K562 (cell line): Measurements from ENCODE around the gene NOL4L. TPM values are rescaled to one million over a fixed set of nuclear protein-coding genes. Genes with fewer than 3 reads are reported as not detected.
"Not testable (repeated sequence)": the region's sequence is repeated elsewhere in the genome, so short reads cannot be mapped to it uniquely, and the experiment has no call there.

Experiments
- ATAC-seq: fragments of 200-7000 bp; cut with Tn5 transposase; 3 replicates; pipeline ENCODE4 v1.9.1; 2020; ENCODE audit warnings: moderate library complexity
- BruUV-seq: library from RNA; stranded (reverse); fragments of 400-500 nt; replicated peaks from 2 replicates; lab custom pipeline; 2021; lab: Mats Ljungman, UMichigan
- CTCF ChIA-PET: fragments of 300-600 bp; formaldehyde crosslinking; extraction: SDS; loops from one replicate; lab custom pipeline; 2021; ENCODE audit warnings: low intra/inter-chr PET ratio; lab: Yijun Ruan, JAX
- POLR2A ChIA-PET: fragments of 300-600, 350-650 bp; sonication (Branson Sonifier 250); formaldehyde crosslinking; extraction: SDS; loops from one replicate; lab custom pipeline; 2021; ENCODE audit warnings: antibody characterized with exemption, inconsistent platforms; lab: Yijun Ruan, JAX
- DNase-seq, 4 experiments: peaks; one replicate each; pipeline versions ENCODE4 v3.0.0 to v3.0.0-alpha.2; 2011 to 2018; ENCODE audit warnings: low spot score in 3 of 4, mixed read lengths in 3 of 4; ENCODE audit errors: extremely low read depth in 1 of 4
- FAIRE-seq: peaks from 2 replicates; lab custom pipeline; 2011; peaks lifted over from hg19 to GRCh38; lab: Jason Lieb, UNC
- H2AFZ ChIP-seq: 2 replicates; pipeline ENCODE4 v1.6.0; 2011; ENCODE audit warnings: low read depth, low read length, control low read depth, inconsistent platforms
- H3K27ac ChIP-seq: fragments of 200-600 bp; 3 replicates; pipeline ENCODE4 v1.8.0; 2011; ENCODE audit warnings: low read depth, mild to moderate bottlenecking, control low read depth, inconsistent platforms, low read length, moderate library complexity, mixed read lengths; ENCODE audit errors: extremely low read depth
- H3K27me3 ChIP-seq, 2 experiments: fragments of 300-600 bp in 1 of 2; 2 replicates in 1 of 2; 3 replicates in 1 of 2; pipeline versions ENCODE4 v1.6.0 to v1.8.0; 2011; ENCODE audit warnings: inconsistent platforms in 2 of 2, low read length in 2 of 2, mild to moderate bottlenecking in 1 of 2, mixed read lengths in 1 of 2, moderate library complexity in 1 of 2; ENCODE audit not compliant: control insufficient read depth in 2 of 2, insufficient read depth in 2 of 2
- H3K36me3 ChIP-seq: fragments of 300-600 bp; 3 replicates; pipeline ENCODE4 v1.8.0; 2011; ENCODE audit warnings: mild to moderate bottlenecking, low read length, inconsistent platforms; ENCODE audit not compliant: control insufficient read depth, insufficient read depth
- H3K4me1 ChIP-seq, 2 experiments: fragments of 200-600 bp in 1 of 2; replicated peaks in 1 of 2; 2 replicates in 1 of 2; 3 replicates in 1 of 2; pipeline versions ENCODE4 v1.5.1 to v1.8.0; 2011; ENCODE audit warnings: inconsistent platforms in 2 of 2, low read length in 2 of 2, mild to moderate bottlenecking in 1 of 2, mixed read lengths in 1 of 2, moderate library complexity in 1 of 2; ENCODE audit not compliant: control insufficient read depth in 2 of 2, insufficient read depth in 2 of 2
- H3K4me2 ChIP-seq: 2 replicates; pipeline ENCODE4 v1.6.1; 2011; ENCODE audit warnings: low read length, control low read depth, inconsistent platforms, mixed read lengths; ENCODE audit not compliant: insufficient read depth
- H3K4me3 ChIP-seq: fragments of 200-600 bp; sonication (generic), shearing (Covaris generic); 2 replicates; pipeline ENCODE4 v1.5.1; 2016; ENCODE audit warnings: control low read depth, inconsistent platforms
- H3K79me2 ChIP-seq: fragments of 200-600 bp; 3 replicates; pipeline ENCODE4 v1.8.0; 2011; ENCODE audit warnings: low read length, inconsistent platforms; ENCODE audit not compliant: control insufficient read depth, insufficient read depth
- H3K9ac ChIP-seq, 2 experiments: 2 replicates each; pipeline versions ENCODE4 v1.6.0 to v1.6.1; 2011; ENCODE audit warnings: low read depth in 2 of 2, low read length in 2 of 2, control low read depth in 1 of 2, inconsistent platforms in 1 of 2, mild to moderate bottlenecking in 1 of 2, mixed read lengths in 1 of 2; ENCODE audit not compliant: insufficient read depth in 1 of 2
- H3K9me1 ChIP-seq: one replicate; pipeline ENCODE4 v1.6.0; 2011; ENCODE audit warnings: inconsistent platforms, mild to moderate bottlenecking, low read length, moderate library complexity; ENCODE audit not compliant: control insufficient read depth, insufficient read depth
- H3K9me3 ChIP-seq: replicated peaks from 2 replicates; pipeline ENCODE4 v1.5.1; 2011; ENCODE audit warnings: low read depth, low read length, inconsistent platforms; ENCODE audit not compliant: control insufficient read depth, insufficient read depth
- H4K20me1 ChIP-seq: replicated peaks from 2 replicates; pipeline ENCODE4 v1.6.1; 2011; ENCODE audit warnings: low read length, inconsistent platforms, mixed read lengths; ENCODE audit not compliant: control insufficient read depth, insufficient read depth
- BCOR ChIP-seq: fragments of 450-650 bp; IDR thresholded peaks from 2 replicates; pipeline ENCODE4 v1.6.1; 2016
- CREB3 ChIP-seq: fragments of 450-650 bp; conservative IDR thresholded peaks from 2 replicates; pipeline ENCODE4 v1.6.1; 2016; ENCODE audit warnings: missing genetic modification characterization, low read depth, mild to moderate bottlenecking, missing compliant biosample characterization, moderate library complexity
- HNRNPK ChIP-seq: fragments of 200-400 bp; formaldehyde crosslinking; IDR thresholded peaks from one replicate; pipeline ENCODE4 v1.6.1; 2018; ENCODE audit warnings: mild to moderate bottlenecking, low read depth, low read length; ENCODE audit not compliant: poor library complexity, severe bottlenecking
- KDM1A ChIP-seq, 2 experiments: fragments of 450-650 bp; IDR thresholded peaks; 2 replicates each; pipeline ENCODE4 v1.6.1; 2016; ENCODE audit warnings: mild to moderate bottlenecking in 2 of 2
- KDM4B ChIP-seq, 2 experiments: fragments of 450-650 bp in 1 of 2; sonication (generic) in 1 of 2; IDR thresholded peaks; 2 replicates each; pipeline ENCODE4 v1.6.1; 2016 to 2017; ENCODE audit warnings: borderline replicate concordance in 2 of 2, antibody characterized with exemption in 1 of 2, low read depth in 1 of 2, mild to moderate bottlenecking in 1 of 2
- NFATC3 ChIP-seq: fragments of 450-650 bp; IDR thresholded peaks from 2 replicates; pipeline ENCODE4 v1.6.1; 2017; ENCODE audit warnings: mild to moderate bottlenecking
- NKRF ChIP-seq: fragments of 450-650 bp; IDR thresholded peaks from 2 replicates; pipeline ENCODE4 v1.6.1; 2016; ENCODE audit warnings: borderline replicate concordance
- PCBP1 ChIP-seq: fragments of 200-400 bp; formaldehyde crosslinking; IDR thresholded peaks from 2 replicates; pipeline ENCODE4 v1.6.1; 2018; ENCODE audit warnings: mild to moderate bottlenecking, low read depth, low read length; ENCODE audit not compliant: poor library complexity, severe bottlenecking
- PCBP2 ChIP-seq: fragments of 200-400 bp; formaldehyde crosslinking; IDR thresholded peaks from 2 replicates; pipeline ENCODE4 v1.6.1; 2018; ENCODE audit warnings: low read length, low read depth, mild to moderate bottlenecking, moderate library complexity; ENCODE audit not compliant: poor library complexity, severe bottlenecking
- RBM25 ChIP-seq: fragments of 200-400 bp; formaldehyde crosslinking; IDR thresholded peaks from 2 replicates; pipeline ENCODE4 v1.6.1; 2018; ENCODE audit warnings: low read length, low read depth, moderate library complexity; ENCODE audit not compliant: severe bottlenecking
- ZNF134 ChIP-seq: fragments of 250-450 bp; sonication (Bioruptor Pico); conservative IDR thresholded peaks from 2 replicates; pipeline ENCODE4 v1.4.0; 2020
- ZNF436 ChIP-seq: fragments of 250-450, 450-650 bp; sonication (Bioruptor Pico); formaldehyde crosslinking; IDR thresholded peaks from 2 replicates; pipeline ENCODE4 v1.7.0; 2020; ENCODE audit warnings: mild to moderate bottlenecking
- ZNF668 ChIP-seq: fragments of 250-450 bp; sonication (Bioruptor Pico); IDR thresholded peaks from 2 replicates; pipeline ENCODE4 v1.8.0; 2022; ENCODE audit warnings: mild to moderate bottlenecking, inconsistent platforms
- WGBS: fragments of 100-300 bp; shearing (Covaris generic); methylation state at CpG from one replicate; pipeline ENCODE4 v1.1.6; 2016; ENCODE audit warnings: low coverage, mixed read lengths; ENCODE audit not compliant: insufficient coverage; ENCODE audit errors: missing lambda C conversion rate; 5-methylcytosine and 5-hydroxymethylcytosine counted together
- in situ Hi-C: fragments of 300-500 bp; cut with MboI; formaldehyde crosslinking; loops from 4 replicates; pipeline ENCODE4 v1.15.0; 2018; ENCODE audit warnings: inconsistent platforms, mixed read lengths
- intact Hi-C: fragments of 100-400 bp; cut with micrococcal nuclease; formaldehyde crosslinking; loops from 2 replicates; pipeline ENCODE4 v1.14.2; 2022
- polyA plus RNA-seq, 8 experiments: library from polyadenylated mRNA; depleted of rRNA in 4 of 8; stranded (reverse) in 5 of 8; unstranded in 3 of 8; fragments of >200 nt; fragmentation: Nextera tagmentation in 2 of 8; fragmentation: Illumina TruSeq in 1 of 8; extraction: Ambion mirVana in 2 of 8; extraction: Trizol in 1 of 8; gene quantifications; 2 replicates each; pipeline versions ENCODE4 v1.2.1 to v1.2.3, GENCODE V29; 2011 to 2014; ENCODE audit warnings: inconsistent platforms in 1 of 8, missing spikeins in 1 of 8
- total RNA-seq, 7 experiments: library from RNA; depleted of rRNA in 6 of 7; stranded (reverse); fragments of >200 nt in 6 of 7; fragmentation: Illumina TruSeq in 2 of 7; extraction: Trizol in 2 of 7; gene quantifications; 2 replicates each; pipeline versions ENCODE4 v1.2.1 to v1.2.3, GENCODE V29; 2011 to 2021; ENCODE audit warnings: low replicate concordance in 1 of 7

NOL4L gene
- total and polyA plus RNA-seq, 9 of the 15 experiments (the other 6 are each of a cell fraction or from before 2014, with no cell fraction given), result 5.1 to 36.2 (median 13.6) TPM

- in situ Hi-C loops, ATAC-seq, H3K9me1 ChIP-seq, H3K27ac ChIP-seq, H3K4me2 ChIP-seq, intact Hi-C loops, FAIRE-seq, H3K9me3 ChIP-seq, H2AFZ ChIP-seq, H4K20me1 ChIP-seq, H3K4me3 ChIP-seq, BruUV-seq, CTCF ChIA-PET, H3K27me3 ChIP-seq, DNase-seq: not testable (repeated sequence)
- WGBS, result 65% methylated on average over 3 of the region's 3 CpGs
- peak overlapping the region in 1 of 2 experiments; percentile 18; a peak in 1 of 4 replicates for H3K9ac ChIP-seq
- peaks cover 74 to 84% of the 10 kb centered on the region in 2 experiments for H3K4me1 ChIP-seq
- H3K36me3 ChIP-seq, result peaks cover 18% of the 10 kb centered on the region
- H3K79me2 ChIP-seq, result peaks cover 98% of the 10 kb centered on the region
- POLR2A ChIA-PET, result interaction anchor here (1.2 to 1.4 kb wide), 2 partner anchors 9 to 12 kb away, joined by 4 to 5 read pairs; no protein-coding TSS in a partner anchor
- TF ChIP-seq PCBP2, result peak; percentile 75
- peak; percentile 27 for TF ChIP-seq HNRNPK
- peak; percentile 54 for TF ChIP-seq PCBP1
Observed at GRCh38 chr20:32578062-32578461, 7.1 kb downstream of the NOL4L start.

GRCh38 chr20:32577657-32578056, 7.5 kb downstream of the NOL4L start:
- Histone ChIP-seq H3K9me3 (no peaks in the 10 kb centered on the region), H3K4me3 (no peak overlapping the region), H3K4me2 (no peak overlapping the region), H3K9me1 (no peaks in the 10 kb centered on the region), H2AFZ (no peak overlapping the region), H3K36me3 (peaks cover 22% of the 10 kb centered on the region), H4K20me1 (no peaks in the 10 kb centered on the region; the same call in 1 of the 2 replicates), H3K9ac (no peak overlapping the region; a peak in 1 of 4 replicates), H3K79me2 (peaks cover 98% of the 10 kb centered on the region), H3K27ac (no peak overlapping the region), H3K27me3 (no peaks in the 10 kb centered on the region), H3K4me1 (peaks cover 72 to 83% of the 10 kb centered on the region in 2 experiments)
- in situ Hi-C loops, result no loop called here
- ChIA-PET CTCF (no interaction called here), POLR2A (interaction anchor here (1.2 to 1.4 kb wide), 2 partner anchors 8 to 11 kb away, joined by 4 to 5 read pairs; no protein-coding TSS in a partner anchor)
- DNase-seq (no peak), FAIRE-seq (no peak), ATAC-seq (no peak)
- BruUV-seq, result no TSS peak
- intact Hi-C loops, result no loop called here
- WGBS, result 78% methylated on average over 4 of the region's 4 CpGs
- TF ChIP-seq CREB3 (tag), result no peak
- TF ChIP-seq ZNF134, result no peak
- no peak for TF ChIP-seq NFATC3
- no peak for TF ChIP-seq NKRF
- peak; percentile 95 for TF ChIP-seq RBM25
- peak; percentile 91 for TF ChIP-seq BCOR
- no peak for TF ChIP-seq KDM4B (IDR thresholded peaks at IDR 0.05; ENCODE audit: borderline replicate concordance in 2 of 2, low read depth in 1 of 2)
- TF ChIP-seq ZNF436 (CRISPR knock-in tag), result no peak
- TF ChIP-seq KDM1A (IDR thresholded peaks at IDR 0.05), result peak; percentile 58 to 81; a peak in 3 of 4 replicates
- TF ChIP-seq ZNF668 (CRISPR knock-in tag), result no peak
